DOHH2 (cell line): ENCODE data around the gene DLG1.

Experiments
- H3F3A ChIP-seq: fragments of 200-600 bp; sonication (generic), shearing (Covaris generic); 2 replicates; pipeline ENCODE4 v1.6.0; 2016; ENCODE audit warnings: antibody characterized with exemption, mild to moderate bottlenecking; ENCODE audit not compliant: control insufficient read depth, insufficient read depth
- H3K27ac ChIP-seq: fragments of 200-600 bp; sonication (generic); 2 replicates; pipeline ENCODE4 v1.5.1; 2014; ENCODE audit warnings: low read depth, mild to moderate bottlenecking, low read length, moderate library complexity
- H3K27me3 ChIP-seq: fragments of 200-600 bp; sonication (generic); 2 replicates; pipeline ENCODE4 v1.6.1; 2014; ENCODE audit warnings: mild to moderate bottlenecking, low read length, mixed read lengths; ENCODE audit not compliant: control insufficient read depth
- H3K36me3 ChIP-seq: fragments of 200-600 bp; sonication (generic); 2 replicates; pipeline ENCODE4 v1.6.1; 2014; ENCODE audit warnings: mild to moderate bottlenecking, low read length, moderate library complexity, mixed read lengths; ENCODE audit not compliant: control insufficient read depth
- H3K4me1 ChIP-seq: fragments of 200-600 bp; sonication (generic); 2 replicates; pipeline ENCODE4 v1.6.1; 2014; ENCODE audit warnings: mild to moderate bottlenecking, low read length, mixed read lengths; ENCODE audit not compliant: control insufficient read depth
- H3K4me2 ChIP-seq: fragments of 200-600 bp; sonication (generic); 2 replicates; pipeline ENCODE4 v1.6.0; 2014; ENCODE audit warnings: mild to moderate bottlenecking, low read length, moderate library complexity
- H3K4me3 ChIP-seq: fragments of 200-600 bp; sonication (generic); 2 replicates; pipeline ENCODE4 v1.5.1; 2014; ENCODE audit warnings: mild to moderate bottlenecking, low read length, mixed read lengths
- H3K79me2 ChIP-seq: fragments of 200-600 bp; sonication (generic); 2 replicates; pipeline ENCODE4 v1.6.1; 2014; ENCODE audit warnings: mild to moderate bottlenecking, low read length, mixed read lengths; ENCODE audit not compliant: control insufficient read depth
- H3K9me2 ChIP-seq: fragments of 200-600 bp; sonication (generic); replicated peaks from 2 replicates; pipeline ENCODE4 v1.6.1; 2014; ENCODE audit warnings: mild to moderate bottlenecking, low read length, mixed read lengths; ENCODE audit not compliant: control insufficient read depth
- H3K9me3 ChIP-seq: fragments of 200-600 bp; sonication (generic); 2 replicates; pipeline ENCODE4 v1.6.1; 2014; ENCODE audit warnings: antibody characterized with exemption, low read length, mixed read lengths; ENCODE audit not compliant: control insufficient read depth, insufficient read depth
- H4K20me1 ChIP-seq: fragments of 200-600 bp; sonication (generic); 2 replicates; pipeline ENCODE4 v1.6.0; 2014; ENCODE audit warnings: low read depth, mild to moderate bottlenecking, antibody characterized with exemption, low read length, moderate library complexity; ENCODE audit not compliant: control insufficient read depth, insufficient read depth
- EZH2phosphoT487 ChIP-seq: fragments of 200-600 bp; sonication (generic); IDR thresholded peaks from 2 replicates; pipeline ENCODE4 v1.6.1; 2017; ENCODE audit warnings: borderline replicate concordance, mild to moderate bottlenecking, antibody characterized with exemption, low read length, moderate library complexity, mixed read lengths
- TF ChIP-seq, protein P1 (sequence below): fragments of 200-600 bp; sonication (generic); IDR thresholded peaks from one replicate; pipeline ENCODE4 v1.5.1; 2014; ENCODE audit warnings: antibody characterized with exemption, mild to moderate bottlenecking, low read depth, low read length; ENCODE audit not compliant: poor library complexity, severe bottlenecking

The DLG1 gene

GRCh38 chr3:196996454-196997265 is 301.8 kb downstream of the DLG1 start:
- H3K36me3 ChIP-seq = no peaks in the 10 kb centered on the region
- no peak for TF ChIP-seq EZH2phosphoT487
- TF ChIP-seq, protein P1, sequence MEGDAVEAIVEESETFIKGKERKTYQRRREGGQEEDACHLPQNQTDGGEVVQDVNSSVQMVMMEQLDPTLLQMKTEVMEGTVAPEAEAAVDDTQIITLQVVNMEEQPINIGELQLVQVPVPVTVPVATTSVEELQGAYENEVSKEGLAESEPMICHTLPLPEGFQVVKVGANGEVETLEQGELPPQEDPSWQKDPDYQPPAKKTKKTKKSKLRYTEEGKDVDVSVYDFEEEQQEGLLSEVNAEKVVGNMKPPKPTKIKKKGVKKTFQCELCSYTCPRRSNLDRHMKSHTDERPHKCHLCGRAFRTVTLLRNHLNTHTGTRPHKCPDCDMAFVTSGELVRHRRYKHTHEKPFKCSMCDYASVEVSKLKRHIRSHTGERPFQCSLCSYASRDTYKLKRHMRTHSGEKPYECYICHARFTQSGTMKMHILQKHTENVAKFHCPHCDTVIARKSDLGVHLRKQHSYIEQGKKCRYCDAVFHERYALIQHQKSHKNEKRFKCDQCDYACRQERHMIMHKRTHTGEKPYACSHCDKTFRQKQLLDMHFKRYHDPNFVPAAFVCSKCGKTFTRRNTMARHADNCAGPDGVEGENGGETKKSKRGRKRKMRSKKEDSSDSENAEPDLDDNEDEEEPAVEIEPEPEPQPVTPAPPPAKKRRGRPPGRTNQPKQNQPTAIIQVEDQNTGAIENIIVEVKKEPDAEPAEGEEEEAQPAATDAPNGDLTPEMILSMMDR = no peak
- H3K9me3 ChIP-seq = no peaks in the 10 kb centered on the region
- no peak overlapping the region for H3K27ac ChIP-seq
- H4K20me1 ChIP-seq = no peaks in the 10 kb centered on the region
- no peaks in the 10 kb centered on the region for H3K27me3 ChIP-seq
- no peaks in the 10 kb centered on the region for H3F3A ChIP-seq
- H3K4me2 ChIP-seq = no peak overlapping the region
- H3K9me2 ChIP-seq = no peaks in the 10 kb centered on the region
- no peaks in the 10 kb centered on the region for H3K4me1 ChIP-seq
- no peak overlapping the region for H3K4me3 ChIP-seq
- H3K79me2 ChIP-seq = no peaks in the 10 kb centered on the region

DNA sequence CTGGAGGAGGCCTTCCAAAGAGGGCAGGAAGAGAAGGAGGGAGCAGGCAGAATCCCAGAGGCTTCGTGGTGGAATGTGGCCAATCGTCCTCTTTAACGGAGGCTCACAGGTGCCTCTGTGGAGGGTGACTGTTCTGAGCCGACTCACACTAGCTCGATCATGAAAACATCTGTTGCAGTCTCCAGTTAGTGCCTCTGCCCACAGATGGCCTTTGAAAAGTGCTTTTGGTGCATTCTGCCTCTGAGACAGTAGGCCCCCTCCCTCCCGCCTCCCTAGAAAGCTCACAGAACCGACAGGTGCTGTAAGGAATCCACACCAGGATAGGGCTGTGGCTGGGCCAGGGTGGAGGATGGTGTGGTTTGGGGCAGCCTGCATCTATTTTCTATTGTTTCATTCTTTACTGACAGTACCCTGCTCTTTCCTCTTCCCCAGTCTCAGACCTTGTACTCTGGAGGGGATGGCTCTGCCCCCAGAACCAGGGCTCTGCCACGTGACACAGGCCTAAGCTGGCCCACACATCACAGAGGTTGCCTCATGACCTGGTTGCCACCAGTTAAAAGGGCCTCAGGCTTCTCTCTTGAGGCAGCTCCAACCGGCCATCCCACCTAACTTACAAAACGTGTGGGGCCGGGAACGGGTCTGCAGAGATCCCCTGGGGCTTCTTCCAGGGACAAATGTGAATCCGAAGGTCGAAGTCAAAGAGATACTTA is 302.6 kb downstream of the DLG1 start:
- Histone ChIP-seq H3K27ac (no peak overlapping the region), H3K4me3 (no peak overlapping the region), H3K4me2 (no peak overlapping the region)

DNA sequence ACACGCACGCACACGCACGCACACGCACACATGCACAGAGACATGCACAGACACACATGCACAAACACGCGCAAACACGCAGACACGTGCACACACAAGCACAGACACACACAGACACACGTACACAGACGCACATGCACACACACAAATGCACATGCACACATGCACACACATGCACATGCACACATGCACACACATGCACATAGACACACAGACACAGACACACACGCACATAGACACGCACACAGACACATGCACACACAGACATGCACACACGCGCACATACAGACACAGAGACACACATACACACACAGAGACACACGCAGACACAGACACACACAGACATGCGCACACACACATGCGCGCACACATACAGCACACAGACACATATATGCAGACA is 303.4 kb downstream of the DLG1 start:
- Histone ChIP-seq H3K36me3 (no peaks in the 10 kb centered on the region), H3K27ac (no peak overlapping the region), H3K27me3 (no peaks in the 10 kb centered on the region), H3F3A (no peaks in the 10 kb centered on the region), H3K4me2 (no peak overlapping the region), H3K4me1 (no peaks in the 10 kb centered on the region), H3K4me3 (no peak overlapping the region), H3K79me2 (no peaks in the 10 kb centered on the region), H3K9me2 (no peaks in the 10 kb centered on the region), H4K20me1 (no peaks in the 10 kb centered on the region), H3K9me3 (no peaks in the 10 kb centered on the region)
- no peak for TF ChIP-seq EZH2phosphoT487
- TF ChIP-seq, protein P1 = no peak

More for the DNA sequence above, 302.6 kb downstream of the DLG1 start:
- H3K9me3 ChIP-seq = no peaks in the 10 kb centered on the region
- H4K20me1 ChIP-seq = no peaks in the 10 kb centered on the region
- H3K79me2 ChIP-seq = no peaks in the 10 kb centered on the region
- no peaks in the 10 kb centered on the region for H3K36me3 ChIP-seq
- no peaks in the 10 kb centered on the region for H3K27me3 ChIP-seq
- no peaks in the 10 kb centered on the region for H3K4me1 ChIP-seq
- TF ChIP-seq, protein P1 = no peak
- TF ChIP-seq EZH2phosphoT487 = no peak
- H3F3A ChIP-seq = no peaks in the 10 kb centered on the region
- no peaks in the 10 kb centered on the region for H3K9me2 ChIP-seq
